Left renal pelvis (tissue), 4 donors: ENCODE results near the gene PID1. TPM values are rescaled to one million over a fixed set of nuclear protein-coding genes. Genes with fewer than 3 reads are reported as not detected.

Experiments
- DNase-seq, 4 donors: peaks; one replicate each; pipeline ENCODE4 v3.0.0-alpha.2; 2013; ENCODE audit warnings: low read depth in 4 of 4, low spot score in 3 of 4
- polyA plus RNA-seq, 4 donors: library from polyadenylated mRNA; unstranded; fragments of 120-200 nt; gene quantifications; one replicate each; pipeline ENCODE4 v1.2.1, GENCODE V29; 2013; ENCODE audit not compliant: insufficient read length in 4 of 4

The PID1 gene
- 10 to 100 TPM in 2 of 4 donors, 1 to 10 TPM in 2; 4.1 to 23.0 (median 10.1) TPM for polyA plus RNA-seq

GRCh38 chr2:229270551-229271410, at the start of gene PID1:
PID1 (minus strand) TSS chr2:229271287; CDS start chr2:229271043, 244 bp downstream.
- DNase-seq, result peak in 1 of 4 donors; percentile 20

GRCh38 chr2:229319558-229319957, 48.5 kb upstream of the PID1 start:
- DNase-seq, result no peak

- DNase-seq, result no peak
These were observed 43.0 kb upstream of the PID1 start for GRCh38 chr2:229314117-229314516.

GRCh38 chr2:229313591-229313990, 42.5 kb upstream of the PID1 start:
- no peak for DNase-seq

- no peak for DNase-seq
These were observed 30.1 kb upstream of the PID1 start for GRCh38 chr2:229301237-229301636.

GRCh38 chr2:229300790-229301189, 29.7 kb upstream of the PID1 start:
- no peak for DNase-seq

GRCh38 chr2:229300371-229300770, 29.3 kb upstream of the PID1 start:
- DNase-seq, result no peak

- DNase-seq, result no peak
These were observed 26.2 kb upstream of the PID1 start for GRCh38 chr2:229297247-229297646.

- DNase-seq, result no peak
These were observed 25.4 kb upstream of the PID1 start for GRCh38 chr2:229296536-229296935.

GRCh38 chr2:229296016-229296415, 24.9 kb upstream of the PID1 start:
- no peak for DNase-seq

GRCh38 chr2:229287823-229288222, 16.7 kb upstream of the PID1 start:
- DNase-seq, result no peak

- DNase-seq, result no peak
These were observed 11.9 kb upstream of the PID1 start for GRCh38 chr2:229282758-229283546.

- no peak for DNase-seq
These were observed 8.4 kb upstream of the PID1 start for GRCh38 chr2:229279516-229279915.

- no peak for DNase-seq
These were observed 4.4 kb upstream of the PID1 start for GRCh38 chr2:229275506-229275905.

GRCh38 chr2:229273723-229274338, 2.7 kb upstream of the PID1 start:
- peak; percentile 26 to 57 (median 45) for DNase-seq

- DNase-seq, result no peak
These were observed 2.1 kb upstream of the PID1 start for GRCh38 chr2:229273006-229273722.

- no peak for DNase-seq
These were observed 1.1 kb downstream of the PID1 start for GRCh38 chr2:229269941-229270340.

- no peak for DNase-seq
These were observed 1.9 kb downstream of the PID1 start for GRCh38 chr2:229269146-229269545.

- DNase-seq, result no peak
These were observed 2.5 kb downstream of the PID1 start for GRCh38 chr2:229268626-229269025.

GRCh38 chr2:229267080-229267479, 4.0 kb downstream of the PID1 start:
- no peak for DNase-seq

- no peak for DNase-seq
These were observed 5.4 kb downstream of the PID1 start for GRCh38 chr2:229265727-229266126.
